Lower lobe of right lung (tissue), 2 donors: ENCODE results near the gene PPP3R2. TPM values are rescaled to one million over a fixed set of nuclear protein-coding genes. Genes with fewer than 3 reads are reported as not detected.

Experiments
- ATAC-seq, 2 donors: fragments of 200-7000 bp; cut with Tn5 transposase; one replicate each; pipeline ENCODE4 v1.9.1; 2020 to 2022; ENCODE audit warnings: mild to moderate bottlenecking in 2 of 2, moderate library complexity in 2 of 2
- DNase-seq: peaks from one replicate; pipeline ENCODE4 v3.0.0-alpha.2; 2020
- H3K27ac ChIP-seq: fragments of 200-600 bp; one replicate; pipeline ENCODE4 v1.8.0; 2022
- H3K27me3 ChIP-seq: fragments of 200-600 bp; one replicate; pipeline ENCODE4 v1.8.0; 2022; ENCODE audit warnings: low read depth
- H3K36me3 ChIP-seq: fragments of 200-600 bp; one replicate; pipeline ENCODE4 v1.8.0; 2022; ENCODE audit warnings: mild to moderate bottlenecking
- H3K4me1 ChIP-seq: fragments of 200-600 bp; one replicate; pipeline ENCODE4 v1.8.0; 2022
- H3K4me3 ChIP-seq: fragments of 200-600 bp; one replicate; pipeline ENCODE4 v1.8.0; 2022; ENCODE audit warnings: mild to moderate bottlenecking
- H3K9me3 ChIP-seq: fragments of 200-600 bp; one replicate; pipeline ENCODE4 v1.8.0; 2022
- intact Hi-C: fragments of 100-400 bp; cut with DNase I; formaldehyde crosslinking; loops from one replicate; pipeline ENCODE4 v1.11.0; 2022
- total RNA-seq: library from RNA; stranded (reverse); fragmentation: NEBNext Ultra II Directional; extraction: Animal tissue kit (Norgen Biotek cat#: 25700); gene quantifications from one replicate; pipeline ENCODE4 v1.2.1, GENCODE V29; 2021
- TF ChIP-seq, protein P1 (sequence below): fragments of 200-600 bp; IDR thresholded peaks from one replicate; pipeline ENCODE4 v1.8.0; 2022; ENCODE audit warnings: antibody characterized with exemption, mild to moderate bottlenecking
- donor health status: DM: no; HTN: yes; CAD: no; lungs with severe emphysema.

Gene PPP3R2
- total RNA-seq, 1 donor from 2014 or later = not detected

DNA sequence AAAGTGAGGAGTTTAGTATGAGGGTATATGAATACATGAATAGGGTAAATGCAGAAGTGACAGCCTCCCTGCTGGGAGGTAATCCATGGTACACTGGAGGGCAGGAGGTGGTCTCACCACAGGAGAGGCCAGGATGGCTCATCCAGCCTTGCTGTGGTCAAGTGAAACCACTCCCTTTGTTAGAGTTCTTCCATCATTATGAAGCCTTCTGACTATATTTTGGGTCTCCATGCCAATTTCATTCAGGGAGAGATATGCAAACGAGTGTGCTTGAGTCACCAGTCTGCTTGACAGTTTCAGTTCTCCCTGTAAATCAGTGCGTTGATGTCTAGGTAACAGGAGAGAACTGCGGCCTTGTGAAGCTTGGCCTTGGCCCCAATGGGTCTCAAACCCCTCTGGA is 16.4 kb downstream of the PPP3R2 start:
- Histone ChIP-seq H3K4me1 (no peaks in the 10 kb centered on the region), H3K9me3 (no peaks in the 10 kb centered on the region)
- TF ChIP-seq, protein P1, sequence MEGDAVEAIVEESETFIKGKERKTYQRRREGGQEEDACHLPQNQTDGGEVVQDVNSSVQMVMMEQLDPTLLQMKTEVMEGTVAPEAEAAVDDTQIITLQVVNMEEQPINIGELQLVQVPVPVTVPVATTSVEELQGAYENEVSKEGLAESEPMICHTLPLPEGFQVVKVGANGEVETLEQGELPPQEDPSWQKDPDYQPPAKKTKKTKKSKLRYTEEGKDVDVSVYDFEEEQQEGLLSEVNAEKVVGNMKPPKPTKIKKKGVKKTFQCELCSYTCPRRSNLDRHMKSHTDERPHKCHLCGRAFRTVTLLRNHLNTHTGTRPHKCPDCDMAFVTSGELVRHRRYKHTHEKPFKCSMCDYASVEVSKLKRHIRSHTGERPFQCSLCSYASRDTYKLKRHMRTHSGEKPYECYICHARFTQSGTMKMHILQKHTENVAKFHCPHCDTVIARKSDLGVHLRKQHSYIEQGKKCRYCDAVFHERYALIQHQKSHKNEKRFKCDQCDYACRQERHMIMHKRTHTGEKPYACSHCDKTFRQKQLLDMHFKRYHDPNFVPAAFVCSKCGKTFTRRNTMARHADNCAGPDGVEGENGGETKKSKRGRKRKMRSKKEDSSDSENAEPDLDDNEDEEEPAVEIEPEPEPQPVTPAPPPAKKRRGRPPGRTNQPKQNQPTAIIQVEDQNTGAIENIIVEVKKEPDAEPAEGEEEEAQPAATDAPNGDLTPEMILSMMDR = no peak

DNA sequence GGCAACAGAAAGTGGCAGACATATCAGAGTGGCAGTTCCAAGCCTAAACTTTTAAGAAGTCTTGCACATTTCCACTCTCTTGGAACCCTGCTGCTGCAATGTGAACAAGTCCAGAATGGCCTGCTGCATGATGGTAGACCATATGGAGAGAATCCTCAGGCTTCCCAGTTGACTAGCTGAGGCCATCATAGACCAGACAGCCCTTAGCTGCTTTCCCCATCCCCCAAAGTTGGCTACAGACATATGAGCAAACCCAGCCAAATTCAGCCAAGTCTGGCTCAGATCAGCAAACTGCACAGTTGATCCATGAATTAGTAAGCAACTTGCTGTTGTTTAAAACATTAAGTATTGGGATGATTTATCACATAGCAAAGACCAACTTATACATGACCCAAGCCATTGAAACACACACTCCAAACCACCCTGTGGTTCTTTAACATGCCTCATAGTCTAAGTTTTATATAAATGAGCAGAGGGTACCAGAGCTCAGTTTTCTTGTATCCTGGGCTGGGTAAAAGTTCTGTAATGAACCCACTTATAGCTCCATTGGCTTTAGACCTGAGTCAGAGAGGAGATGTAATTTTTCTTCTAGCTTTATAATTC is 19.9 kb downstream of the PPP3R2 start:
- Histone ChIP-seq H3K36me3 (peaks cover 8% of the 10 kb centered on the region), H3K27me3 (no peaks in the 10 kb centered on the region), H3K4me1 (no peaks in the 10 kb centered on the region), H3K4me3 (no peak overlapping the region), H3K27ac (no peak overlapping the region), H3K9me3 (no peaks in the 10 kb centered on the region)
- intact Hi-C loops = no loop called here
- ATAC-seq (no peak), DNase-seq (no peak)
- TF ChIP-seq, protein P1 = no peak

More for the DNA sequence above, 16.4 kb downstream of the PPP3R2 start:
- Histone ChIP-seq H3K27me3 (no peaks in the 10 kb centered on the region), H3K36me3 (no peaks in the 10 kb centered on the region), H3K4me3 (no peak overlapping the region), H3K27ac (no peak overlapping the region)
- no peak for ATAC-seq
- intact Hi-C loops = no loop called here
- no peak for DNase-seq

DNA sequence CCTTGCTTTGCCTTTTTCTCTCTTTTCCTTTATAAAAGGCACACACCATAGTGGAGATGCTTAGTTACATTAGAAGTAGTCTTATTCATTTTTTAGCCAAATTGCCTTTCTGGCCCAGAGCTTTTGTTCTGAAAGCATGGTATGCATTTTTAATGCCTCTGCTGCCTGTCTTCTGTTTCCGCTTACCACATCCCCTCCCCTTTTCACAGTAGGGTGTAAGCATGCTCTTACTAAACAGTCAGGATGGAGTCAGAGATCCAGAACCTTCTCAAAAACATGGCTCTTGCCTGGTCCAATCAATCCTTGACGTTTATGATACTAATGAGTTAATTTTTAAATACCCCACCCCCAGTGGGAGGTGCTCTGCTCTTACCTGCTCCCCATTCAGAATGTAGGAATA is 22.5 kb downstream of the PPP3R2 start:
- TF ChIP-seq, protein P1 = no peak

DNA sequence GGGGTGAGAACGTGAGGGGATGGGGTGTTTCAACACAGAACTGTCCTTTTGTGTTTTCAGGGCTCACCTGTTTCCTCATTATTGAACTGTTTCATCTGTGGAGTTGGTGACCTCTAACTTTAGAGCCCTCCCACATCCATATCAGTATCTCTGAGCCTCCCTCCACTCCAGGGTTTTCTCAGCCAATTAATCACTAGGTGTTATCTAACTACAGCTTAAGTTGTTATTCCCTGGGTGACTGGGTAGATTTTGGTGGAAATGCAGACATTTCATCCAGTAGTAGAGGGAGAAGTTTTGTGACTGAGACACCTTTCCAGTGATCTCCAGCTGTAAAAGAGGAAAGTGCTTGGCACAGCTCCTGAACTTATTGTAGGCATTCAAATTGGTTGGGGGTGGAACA is 23.7 kb downstream of the PPP3R2 start:
- Histone ChIP-seq H3K4me3 (no peak overlapping the region), H3K27ac (no peak overlapping the region), H3K36me3 (peaks cover 44% of the 10 kb centered on the region), H3K27me3 (no peaks in the 10 kb centered on the region), H3K4me1 (no peaks in the 10 kb centered on the region), H3K9me3 (no peaks in the 10 kb centered on the region)
- TF ChIP-seq, protein P1 = no peak
- DNase-seq (no peak), ATAC-seq (no peak)
- intact Hi-C loops = no loop called here

More for the DNA sequence above, 22.5 kb downstream of the PPP3R2 start:
- no peak for ATAC-seq
- H3K27ac ChIP-seq = no peak overlapping the region
- no peaks in the 10 kb centered on the region for H3K9me3 ChIP-seq
- H3K4me1 ChIP-seq = no peaks in the 10 kb centered on the region
- no peaks in the 10 kb centered on the region for H3K27me3 ChIP-seq
- no peak for DNase-seq
- intact Hi-C loops = no loop called here
- H3K36me3 ChIP-seq = peaks cover 32% of the 10 kb centered on the region
- H3K4me3 ChIP-seq = no peak overlapping the region

DNA sequence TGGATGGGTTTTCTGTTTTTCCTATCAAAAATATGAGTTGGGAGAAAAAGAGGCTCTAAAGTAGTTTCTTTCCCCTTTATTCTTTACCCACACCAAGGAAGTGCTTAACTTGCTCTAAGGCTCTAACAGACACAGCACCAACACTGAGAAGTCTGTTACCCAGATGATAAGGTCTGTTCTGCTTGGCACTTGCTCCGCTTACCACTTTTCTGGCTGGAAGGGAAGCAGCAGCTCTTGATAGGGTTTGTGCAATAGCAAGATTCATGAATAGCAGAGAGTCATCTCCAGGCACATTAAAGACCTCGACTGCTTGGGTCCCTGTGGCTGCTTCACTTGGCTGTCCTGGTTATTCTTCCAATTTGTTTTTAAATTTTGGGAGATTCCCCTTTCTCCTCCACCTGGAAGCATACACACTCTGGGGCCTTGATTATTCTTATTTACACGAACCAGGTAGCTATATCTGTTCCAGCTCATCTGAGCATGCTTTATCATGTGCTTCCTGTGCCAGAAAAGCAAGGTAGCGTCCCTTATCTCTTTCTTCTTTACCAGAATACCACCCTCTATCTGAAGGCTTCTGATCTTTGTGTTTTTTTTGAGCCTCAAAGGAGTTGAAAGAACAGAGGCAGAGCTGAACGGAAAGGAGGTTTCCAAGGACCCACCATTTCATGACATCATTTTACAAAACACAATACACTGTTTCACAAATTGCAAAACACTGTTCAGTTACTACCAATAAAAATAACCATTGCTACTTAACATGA is 24.8 kb downstream of the PPP3R2 start:
- Histone ChIP-seq H3K27ac (no peak overlapping the region), H3K4me1 (no peaks in the 10 kb centered on the region), H3K27me3 (no peaks in the 10 kb centered on the region), H3K9me3 (no peaks in the 10 kb centered on the region), H3K4me3 (no peak overlapping the region), H3K36me3 (peaks cover 56% of the 10 kb centered on the region)
- intact Hi-C loops = no loop called here
- no peak for ATAC-seq
- TF ChIP-seq, protein P1 = no peak
- DNase-seq = no peak
